Mesenchymal stem cell (in vitro differentiated cells and primary cell): ENCODE measurements around the gene AHNAK2.

Source experiments
- DNase-seq: peaks from one replicate; pipeline ENCODE4 v3.0.0-alpha.2; 2013
- H2AFZ ChIP-seq: one replicate; pipeline ENCODE4 v1.6.1; 2013; ENCODE audit warnings: low read depth, mild to moderate bottlenecking, control low read depth, inconsistent platforms, low read length, moderate library complexity
- H2AK5ac ChIP-seq: 2 replicates; pipeline ENCODE4 v1.6.1; 2013; ENCODE audit warnings: low read length, moderate library complexity, mild to moderate bottlenecking, inconsistent platforms; ENCODE audit not compliant: severe bottlenecking
- H2BK120ac ChIP-seq: one replicate; pipeline ENCODE4 v1.6.1; 2013; ENCODE audit warnings: low read depth, mild to moderate bottlenecking, inconsistent platforms, low read length, moderate library complexity
- H2BK12ac ChIP-seq, 2 experiments: one replicate each; pipeline ENCODE4 v1.6.1; 2013; ENCODE audit warnings: inconsistent platforms in 2 of 2, low read length in 2 of 2, mild to moderate bottlenecking in 2 of 2, moderate library complexity in 2 of 2, control low read depth in 1 of 2
- H2BK15ac ChIP-seq: one replicate; pipeline ENCODE4 v1.6.1; 2013; ENCODE audit warnings: mild to moderate bottlenecking, low read depth, inconsistent platforms; ENCODE audit not compliant: poor library complexity, severe bottlenecking
- H2BK5ac ChIP-seq: 2 replicates; pipeline ENCODE4 v1.6.1; 2013; ENCODE audit warnings: low read depth, mild to moderate bottlenecking, low read length, control low read depth, inconsistent platforms; ENCODE audit not compliant: poor library complexity, severe bottlenecking
- H3K14ac ChIP-seq, 2 experiments: one replicate each; pipeline ENCODE4 v1.6.1; 2013; ENCODE audit warnings: inconsistent platforms in 2 of 2, low read length in 2 of 2, control low read depth in 1 of 2, mild to moderate bottlenecking in 1 of 2, moderate library complexity in 1 of 2
- H3K18ac ChIP-seq, 2 experiments: one replicate each; pipeline ENCODE4 v1.6.1; 2013; ENCODE audit warnings: inconsistent platforms in 2 of 2, low read length in 2 of 2, control low read depth in 1 of 2, low read depth in 1 of 2, mild to moderate bottlenecking in 1 of 2
- H3K23ac ChIP-seq, 2 experiments: one replicate each; pipeline ENCODE4 v1.6.1; 2013; ENCODE audit warnings: inconsistent platforms in 2 of 2, low read length in 2 of 2, mild to moderate bottlenecking in 2 of 2, moderate library complexity in 2 of 2, control low read depth in 1 of 2
- H3K27ac ChIP-seq: 2 replicates; pipeline ENCODE4 v1.5.1; 2013; ENCODE audit warnings: mild to moderate bottlenecking, moderate library complexity, low read length, control low read depth, inconsistent platforms; ENCODE audit not compliant: poor library complexity, severe bottlenecking
- H3K27me3 ChIP-seq, 2 experiments: 2 replicates each; pipeline versions ENCODE4 v1.6.1 to v1.7.0; 2013; ENCODE audit warnings: low read length in 2 of 2, mild to moderate bottlenecking in 2 of 2, moderate library complexity in 2 of 2, control low read depth in 1 of 2, inconsistent platforms in 1 of 2; ENCODE audit not compliant: control insufficient read depth in 1 of 2, insufficient read depth in 1 of 2
- H3K36me3 ChIP-seq, 2 experiments: 2 replicates each; pipeline versions ENCODE4 v1.6.1 to v1.7.0; 2013; ENCODE audit warnings: low read length in 2 of 2, control low read depth in 1 of 2, inconsistent platforms in 1 of 2, low read depth in 1 of 2, mild to moderate bottlenecking in 1 of 2; ENCODE audit not compliant: insufficient read depth in 2 of 2, control insufficient read depth in 1 of 2
- H3K4ac ChIP-seq, 2 experiments: one replicate each; pipeline ENCODE4 v1.6.1; 2013; ENCODE audit warnings: inconsistent platforms in 2 of 2, low read length in 2 of 2, mild to moderate bottlenecking in 2 of 2, moderate library complexity in 2 of 2, control low read depth in 1 of 2, low read depth in 1 of 2
- H3K4me1 ChIP-seq: 2 replicates; pipeline ENCODE4 v1.6.1; 2013; ENCODE audit warnings: low read depth, low read length, control low read depth; ENCODE audit not compliant: control insufficient read depth, insufficient read depth
- H3K4me2 ChIP-seq: 2 replicates; pipeline ENCODE4 v1.6.1; 2013; ENCODE audit warnings: low read length, mild to moderate bottlenecking, inconsistent platforms; ENCODE audit not compliant: poor library complexity, severe bottlenecking
- H3K4me3 ChIP-seq, 2 experiments: 2 replicates each; pipeline versions ENCODE4 v1.5.1 to v1.7.0; 2013; ENCODE audit warnings: low read length in 2 of 2, mild to moderate bottlenecking in 2 of 2, control low read depth in 1 of 2, low read depth in 1 of 2; ENCODE audit not compliant: insufficient read depth in 1 of 2
- H3K79me1 ChIP-seq: replicated peaks from 2 replicates; pipeline ENCODE4 v1.6.1; 2013; ENCODE audit warnings: mild to moderate bottlenecking, control low read depth, low read length, inconsistent platforms; ENCODE audit not compliant: poor library complexity, severe bottlenecking
- H3K9ac ChIP-seq: 2 replicates; pipeline ENCODE4 v1.7.0; 2013; ENCODE audit warnings: mild to moderate bottlenecking, low read length, moderate library complexity
- H3K9me3 ChIP-seq: 2 replicates; pipeline ENCODE4 v1.7.0; 2013; ENCODE audit warnings: mild to moderate bottlenecking, low read length; ENCODE audit not compliant: control insufficient read depth
- H4K8ac ChIP-seq: one replicate; pipeline ENCODE4 v1.6.1; 2013; ENCODE audit warnings: inconsistent platforms, mild to moderate bottlenecking, low read length, moderate library complexity
- H4K91ac ChIP-seq: one replicate; pipeline ENCODE4 v1.6.1; 2013; ENCODE audit warnings: mild to moderate bottlenecking, low read length, inconsistent platforms
- WGBS: methylation state at CpG from one replicate; pipeline ENCODE4 v1.1.7; 2013; ENCODE audit warnings: mixed read lengths; 5-methylcytosine and 5-hydroxymethylcytosine counted together

AHNAK2 gene

DNA sequence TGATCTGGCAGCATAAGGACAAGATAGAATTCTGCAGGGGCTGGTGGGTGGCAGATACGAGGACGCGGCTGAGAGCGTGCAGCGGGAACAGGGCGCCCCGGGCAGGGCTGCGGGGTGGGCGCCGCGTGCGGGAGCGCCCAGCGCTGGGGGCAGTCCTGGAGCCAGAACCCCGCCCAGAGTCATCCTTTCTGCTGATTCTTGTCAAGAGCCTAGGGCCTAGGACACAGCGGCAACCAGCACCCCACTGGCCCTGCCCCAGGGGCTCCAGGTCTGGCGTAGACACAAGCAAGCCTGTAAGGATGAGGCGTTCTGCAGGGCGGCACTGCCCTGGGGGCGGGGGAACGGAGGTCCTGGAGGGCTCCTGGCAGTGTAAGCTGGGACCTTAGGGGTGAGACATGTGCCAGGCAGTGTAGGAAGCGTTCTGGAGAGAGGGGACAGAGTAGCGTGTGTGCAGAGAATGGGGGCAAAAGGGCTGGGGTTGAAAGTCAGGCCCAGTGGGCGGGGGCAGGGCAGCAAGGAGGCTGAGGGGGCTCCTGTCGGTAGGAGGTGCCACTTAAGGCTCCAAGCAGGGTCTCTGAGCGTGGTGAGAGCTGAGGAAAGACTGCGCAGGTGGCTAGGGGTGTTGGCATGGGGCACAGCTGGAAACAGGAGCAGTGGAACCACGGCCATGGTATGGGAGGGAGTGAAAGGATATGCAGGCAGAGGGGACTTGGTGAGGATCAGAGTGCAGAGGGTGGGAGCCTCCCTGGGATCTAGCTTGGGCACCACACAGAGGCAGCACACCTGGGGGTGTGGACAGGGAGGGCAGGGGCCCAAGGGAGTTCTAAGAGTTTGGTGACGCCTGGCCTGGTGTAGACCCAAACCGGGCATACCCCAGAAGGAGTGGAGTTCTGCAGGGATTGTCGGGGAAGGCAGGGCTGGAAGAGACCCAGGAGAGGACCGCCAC is 845 bp upstream of the AHNAK2 start:
- Histone ChIP-seq H2BK5ac (no peak overlapping the region), H2BK120ac (no peak overlapping the region), H4K91ac (peak overlapping the region; percentile 25), H3K27me3 (no peaks in the 10 kb centered on the region), H4K8ac (peak overlapping the region; percentile 73), H3K4me2 (peak overlapping the region; percentile 84), H3K4ac (peak overlapping the region in 1 of 2 experiments; percentile 42), H3K9me3 (no peaks in the 10 kb centered on the region), H2BK15ac (peak overlapping the region; percentile 0), H2AFZ (peak overlapping the region; percentile 74), H3K14ac (no peak overlapping the region), H2BK12ac (peak overlapping the region in 1 of 2 experiments; percentile 7), H3K18ac (peak overlapping the region in 1 of 2 experiments; percentile 32), H3K79me1 (peaks cover 14% of the 10 kb centered on the region), H3K36me3 (peaks cover 0 to 5% of the 10 kb centered on the region in 2 experiments), H3K23ac (peak overlapping the region in 1 of 2 experiments; percentile 43), H3K4me1 (peaks cover 78% of the 10 kb centered on the region), H3K27ac (no peak overlapping the region), H3K4me3 (peak overlapping the region; percentile 40 to 63), H3K9ac (no peak overlapping the region), H2AK5ac (no peak overlapping the region)
- DNase-seq, result no peak
- WGBS, result 43% methylated on average over 32 of the region's 32 CpGs

DNA sequence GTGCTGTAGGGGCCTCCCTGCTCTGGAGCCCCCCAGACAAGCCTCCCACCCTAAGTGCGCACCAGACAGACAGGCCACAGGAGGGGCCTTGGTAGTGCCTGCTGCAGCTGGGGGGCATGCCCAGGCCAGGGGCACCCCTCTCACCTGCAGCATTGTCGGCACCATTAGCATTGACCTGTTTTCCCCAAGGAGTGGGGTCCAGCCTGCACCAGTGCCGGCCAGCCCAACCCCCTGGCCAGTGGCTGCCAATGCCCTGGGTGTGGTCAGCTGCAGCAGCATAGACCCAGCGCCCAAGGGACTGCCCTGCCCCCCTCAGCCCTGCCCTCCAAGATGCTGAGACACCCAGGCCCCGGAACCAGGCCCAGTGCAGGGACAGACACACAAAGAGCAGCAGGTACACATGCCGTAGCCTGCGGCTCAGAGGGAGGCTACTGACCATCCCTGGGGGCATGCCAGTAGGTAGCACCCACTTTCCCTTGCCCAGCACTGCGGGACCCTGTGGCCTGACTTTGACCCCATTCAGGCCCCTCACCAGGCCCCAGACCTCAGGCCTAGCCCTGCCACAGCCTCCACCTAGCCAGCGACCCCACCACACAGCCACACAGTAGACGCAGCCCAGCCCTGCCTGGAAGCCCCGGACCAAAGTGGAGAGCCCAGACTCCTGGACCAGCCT is 1.0 kb downstream of the AHNAK2 start:
- Histone ChIP-seq H3K14ac (peak overlapping the region in 1 of 2 experiments; percentile 78), H3K23ac (no peak overlapping the region), H3K9ac (peak overlapping the region; percentile 83), H4K91ac (no peak overlapping the region), H3K4me2 (peak overlapping the region; percentile 81), H3K4me1 (peaks cover 89% of the 10 kb centered on the region), H4K8ac (no peak overlapping the region), H3K4ac (peak overlapping the region in 1 of 2 experiments; percentile 1), H2BK5ac (no peak overlapping the region), H2BK12ac (peak overlapping the region in 1 of 2 experiments; percentile 16), H3K27ac (no peak overlapping the region), H3K36me3 (peaks cover 0 to 5% of the 10 kb centered on the region in 2 experiments), H3K4me3 (peak overlapping the region; percentile 68 to 88), H2AFZ (no peak overlapping the region), H3K79me1 (peaks cover 16% of the 10 kb centered on the region), H2BK120ac (no peak overlapping the region), H3K18ac (no peak overlapping the region), H2AK5ac (no peak overlapping the region), H3K9me3 (no peaks in the 10 kb centered on the region), H2BK15ac (no peak overlapping the region), H3K27me3 (no peaks in the 10 kb centered on the region)
- DNase-seq, result no peak
- WGBS, result 88% methylated on average over 11 of the region's 11 CpGs

DNA sequence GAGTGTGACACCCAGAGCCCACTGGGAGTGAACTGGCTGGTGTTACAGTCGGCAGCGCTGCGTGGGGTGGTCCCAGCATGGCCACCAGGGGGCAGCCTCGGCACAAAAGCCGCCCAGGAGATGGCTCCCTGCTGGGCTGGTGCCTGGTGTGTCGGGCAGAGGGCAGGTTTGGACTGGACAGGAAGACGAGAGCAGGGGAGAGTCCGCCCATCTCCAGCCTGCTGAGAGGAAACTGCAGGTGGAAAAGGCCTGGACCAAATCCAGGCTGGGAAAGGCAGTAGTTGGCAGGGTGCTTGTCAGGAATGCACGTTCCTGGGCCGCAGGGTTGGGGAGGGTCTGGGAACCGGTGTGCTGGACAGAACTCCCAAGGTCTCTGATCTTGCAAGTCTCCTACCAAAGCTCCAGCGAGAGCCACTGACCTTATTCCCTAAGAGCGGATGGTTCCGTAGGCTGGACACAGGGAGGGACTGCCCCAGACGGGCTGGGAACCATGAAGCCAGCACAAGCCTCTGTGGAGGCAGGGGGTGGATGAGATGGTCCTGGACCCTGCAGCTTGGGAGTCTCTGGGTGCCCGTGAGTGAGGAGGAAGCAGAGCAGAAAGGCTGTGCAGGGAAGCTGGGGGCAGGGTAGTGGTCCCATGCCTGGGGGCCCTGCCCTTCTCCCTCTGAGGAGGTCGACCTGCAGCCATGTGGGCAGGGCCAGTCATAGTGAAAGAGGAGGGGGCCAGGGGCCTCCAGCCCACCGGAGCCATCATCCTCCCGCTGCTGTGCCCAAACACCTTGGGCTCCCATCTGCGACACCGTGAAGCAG is 1.8 kb downstream of the AHNAK2 start:
- peak; percentile 81 for DNase-seq
- Histone ChIP-seq H3K18ac (peak overlapping the region in 1 of 2 experiments; percentile 64), H3K14ac (no peak overlapping the region), H3K36me3 (peaks cover 0 to 5% of the 10 kb centered on the region in 2 experiments), H3K79me1 (peaks cover 16% of the 10 kb centered on the region), H3K4me1 (peaks cover 91% of the 10 kb centered on the region), H2AFZ (no peak overlapping the region), H2BK120ac (no peak overlapping the region), H2AK5ac (no peak overlapping the region), H2BK15ac (no peak overlapping the region), H3K27ac (no peak overlapping the region), H3K4ac (no peak overlapping the region), H2BK12ac (no peak overlapping the region), H3K4me2 (peak overlapping the region; percentile 81), H2BK5ac (no peak overlapping the region), H4K91ac (peak overlapping the region; percentile 35), H4K8ac (no peak overlapping the region), H3K27me3 (no peaks in the 10 kb centered on the region), H3K9me3 (no peaks in the 10 kb centered on the region), H3K23ac (no peak overlapping the region), H3K4me3 (peak overlapping the region in 1 of 2 experiments; percentile 88), H3K9ac (no peak overlapping the region)
- 52% methylated on average over 21 of the region's 21 CpGs for WGBS
